NOMO-1 treated with dmso at 0.1 percent for 144 hours (cell line): Measurements from ENCODE around the gene ITPRID2.

Source experiments
- DNase-seq: peaks from one replicate; lab custom pipeline; 2025; ENCODE audit not compliant: unreplicated experiment; lab: John Stamatoyannopoulos, UW

Gene ITPRID2

DNA sequence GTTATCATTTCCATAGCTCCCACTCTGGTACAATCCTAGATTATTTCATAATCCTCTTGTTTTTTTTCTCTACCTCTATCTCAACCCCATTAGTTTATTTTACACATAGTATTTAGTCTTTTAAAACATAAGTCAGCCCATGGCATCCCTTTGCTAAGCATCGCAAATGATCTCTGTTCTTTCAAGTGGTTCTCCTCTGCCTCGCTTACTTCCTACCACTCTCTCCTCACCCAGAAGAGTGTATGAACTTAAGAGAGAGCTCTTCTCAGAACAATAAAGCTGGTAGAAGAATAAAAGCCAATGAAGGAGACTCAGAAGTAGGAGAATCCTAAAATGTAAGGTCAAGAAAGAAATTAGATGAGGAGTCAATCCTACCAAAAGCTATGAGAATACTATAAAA, 12.2 kb upstream of the ITPRID2 start:
- no peak for DNase-seq

DNA sequence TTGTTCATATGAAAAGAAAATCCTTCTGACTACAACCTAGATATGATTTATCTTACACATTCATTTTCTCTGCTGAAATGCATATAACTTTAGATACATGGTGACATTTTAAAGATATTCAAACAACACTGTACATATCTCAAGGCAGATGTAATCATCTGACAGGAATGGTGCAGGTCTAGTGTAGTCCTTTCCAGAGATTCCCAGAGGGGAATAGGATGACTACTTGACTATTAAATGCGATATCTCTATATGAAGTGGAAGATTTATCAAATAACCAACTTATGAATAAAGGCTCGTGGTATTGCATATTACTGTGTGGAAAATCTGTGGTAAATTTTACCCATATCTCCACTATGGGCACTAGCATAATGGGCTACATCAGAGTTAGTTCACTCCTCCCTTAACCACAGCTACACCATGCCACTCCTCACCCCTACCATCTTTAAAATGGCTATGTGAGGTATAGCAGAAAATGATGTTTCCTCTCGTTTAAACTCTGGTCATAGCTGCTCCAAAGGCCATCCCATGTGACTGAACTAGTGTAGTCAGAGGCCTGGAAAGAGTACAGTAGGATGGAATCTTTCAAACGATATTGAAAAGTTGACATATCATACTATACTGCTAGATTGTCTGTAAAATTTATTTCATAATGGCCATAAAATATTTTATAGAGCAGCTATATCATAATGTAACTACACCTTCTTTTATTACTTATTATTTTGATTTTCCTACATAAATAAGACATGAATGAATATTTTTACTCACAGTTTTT, 9.1 kb upstream of the ITPRID2 start:
- no peak for DNase-seq

DNA sequence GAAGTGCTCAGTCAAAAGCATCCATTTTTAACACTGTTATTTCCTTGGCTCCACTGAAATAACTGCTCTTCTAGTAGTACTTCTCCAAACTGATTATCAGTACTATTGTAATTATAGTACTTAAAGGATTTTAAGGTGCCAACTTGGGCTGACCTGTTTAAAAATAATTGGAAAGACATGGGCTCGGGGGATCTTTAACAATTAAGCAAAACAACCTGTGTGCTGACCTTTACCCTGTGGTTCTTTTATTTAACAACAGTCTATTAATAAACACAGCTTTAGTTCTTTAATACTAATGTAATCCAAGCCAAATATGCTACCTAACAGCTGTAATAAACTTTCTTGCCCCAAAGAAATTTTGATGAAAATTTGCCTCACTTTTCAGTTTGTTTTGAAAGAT, 6.9 kb upstream of the ITPRID2 start:
- DNase-seq: no peak

- DNase-seq: no peak
These were observed 6.4 kb upstream of the ITPRID2 start for GRCh38 chr2:181885096-181885495.

DNA sequence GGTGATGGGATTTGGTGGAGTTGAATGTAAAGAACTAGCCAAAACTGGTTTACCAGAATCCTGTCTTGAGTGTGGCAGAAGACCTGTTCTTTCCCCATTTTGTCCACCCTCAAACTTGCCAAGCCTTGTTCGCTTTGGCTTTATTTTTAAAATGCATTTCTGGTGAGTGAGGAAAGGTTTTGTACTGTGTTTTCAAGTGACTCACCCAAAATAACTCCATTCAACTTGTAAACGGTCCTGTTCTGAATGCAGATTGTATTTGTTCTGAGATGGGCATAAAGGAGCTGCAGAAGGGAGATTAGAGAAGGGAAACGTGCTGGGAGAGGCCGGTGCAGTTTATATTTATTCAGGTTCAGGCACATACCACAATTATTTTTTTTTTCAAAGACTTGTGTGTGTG, 5.3 kb upstream of the ITPRID2 start:
- DNase-seq: no peak

- no peak for DNase-seq
These were observed 4.5 kb upstream of the ITPRID2 start for GRCh38 chr2:181887045-181887444.

- DNase-seq: no peak
These were observed 1.8 kb upstream of the ITPRID2 start for GRCh38 chr2:181889776-181890175.

DNA sequence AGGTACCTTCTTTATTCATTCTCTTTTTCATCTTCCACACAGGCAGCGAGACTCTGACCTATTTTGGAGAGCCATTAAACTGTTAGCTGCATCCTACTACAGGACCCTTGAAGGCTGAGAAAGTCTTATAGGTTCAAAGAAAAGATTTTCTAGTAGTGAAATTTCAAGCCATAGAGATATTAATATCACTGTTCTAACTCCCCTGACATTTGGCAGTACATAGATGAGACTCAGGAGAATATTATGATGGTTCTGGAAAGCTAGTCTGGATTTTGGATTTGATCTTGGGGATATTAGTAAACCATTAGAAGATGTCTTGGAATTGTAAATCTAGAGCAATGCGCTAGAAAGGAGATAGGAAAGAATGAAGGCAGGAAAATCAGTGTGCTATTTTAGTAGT, 1.3 kb upstream of the ITPRID2 start:
- DNase-seq: no peak

- peak; percentile 74 for DNase-seq
These were observed 652 bp downstream of the ITPRID2 start for GRCh38 chr2:181891966-181892798.

- DNase-seq: no peak
These were observed 1.4 kb downstream of the ITPRID2 start for GRCh38 chr2:181892799-181893435.

DNA sequence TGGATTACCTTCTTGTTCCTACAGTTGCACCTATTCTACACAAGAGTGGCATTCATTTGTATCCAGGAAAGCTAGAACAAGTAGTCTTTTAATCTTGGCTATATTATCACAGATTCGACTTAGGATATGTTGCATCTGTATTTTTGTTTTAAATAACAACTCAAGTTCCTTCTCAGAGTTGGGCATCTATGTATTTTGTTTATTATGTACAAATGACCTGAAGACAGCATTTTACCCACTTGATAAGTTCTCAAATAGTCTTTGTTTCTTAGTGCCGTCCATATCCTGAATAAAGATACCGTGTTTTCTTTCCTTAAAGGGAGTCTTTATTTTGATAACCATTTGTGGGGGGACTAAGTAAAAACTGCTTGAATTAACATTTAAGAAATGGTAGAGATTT, 2.9 kb downstream of the ITPRID2 start:
- DNase-seq: no peak

DNA sequence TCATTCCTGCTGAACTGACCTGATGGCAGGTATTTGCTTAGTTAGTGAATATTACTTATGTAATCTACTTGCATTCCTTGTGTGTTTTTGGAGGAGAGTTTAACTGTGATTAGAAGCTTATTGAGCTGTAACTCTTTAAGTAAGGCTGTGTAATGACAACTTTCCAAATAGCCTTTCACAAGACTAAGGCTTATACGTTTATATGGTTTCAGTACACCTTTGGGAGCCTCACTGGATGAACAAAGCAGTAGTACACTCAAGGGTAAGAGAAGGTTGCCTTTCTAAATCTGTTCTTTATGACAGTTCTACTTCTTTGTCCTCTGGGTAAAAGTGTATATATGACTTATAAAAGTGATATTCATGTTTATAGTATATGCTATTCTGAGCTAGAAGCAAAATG, 4.3 kb downstream of the ITPRID2 start:
- no peak for DNase-seq

DNA sequence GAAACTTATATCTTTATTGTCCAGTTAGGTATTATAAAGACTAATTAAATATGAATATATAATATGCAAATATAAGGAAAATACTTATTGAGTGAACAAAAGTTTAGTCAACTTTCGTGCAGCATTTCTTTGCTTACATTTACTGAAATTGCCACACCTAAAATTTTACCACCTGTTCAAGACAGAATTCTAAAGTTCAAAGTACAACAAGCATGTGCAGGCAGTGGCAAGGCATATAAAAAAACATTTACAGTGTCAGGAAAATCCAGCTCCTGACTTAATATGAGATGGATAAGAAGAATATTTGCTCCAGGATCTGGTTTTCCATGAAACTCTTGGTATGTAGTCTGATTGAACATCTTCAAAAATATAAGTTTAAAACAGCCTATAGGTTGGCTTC, 4.8 kb downstream of the ITPRID2 start:
- no peak for DNase-seq

GRCh38 chr2:181900007-181900651, 8.6 kb downstream of the ITPRID2 start:
- no peak for DNase-seq

GRCh38 chr2:181902625-181903024, 11.1 kb downstream of the ITPRID2 start:
- DNase-seq: no peak

- no peak for DNase-seq
These were observed 12.6 kb downstream of the ITPRID2 start for GRCh38 chr2:181904022-181904632.

GRCh38 chr2:181907057-181907456, 15.5 kb downstream of the ITPRID2 start:
- DNase-seq: no peak

- DNase-seq: no peak
These were observed 16.1 kb downstream of the ITPRID2 start for GRCh38 chr2:181907635-181908034.

- no peak for DNase-seq
These were observed 18.7 kb downstream of the ITPRID2 start for GRCh38 chr2:181910028-181910831.

GRCh38 chr2:181911830-181912229, 20.3 kb downstream of the ITPRID2 start:
- no peak for DNase-seq
